ENCODE results near the gene PRKCE.

- TF ChIP-seq CTCF (IDR thresholded peaks at IDR 0.05; ENCODE audit: poor library complexity) (no peak), EZH2 (IDR thresholded peaks at IDR 0.05; ENCODE audit: borderline replicate concordance) (no peak), EZH2phosphoT487 (IDR thresholded peaks at IDR 0.05; ENCODE audit: low read depth, severe bottlenecking, unreplicated experiment) (peak; percentile 64)
These were observed 471.5 kb downstream of the PRKCE start for GRCh38 chr2:46123013-46123412.
